Measurements from ENCODE around the gene TMEM181. TPM values are rescaled to one million over a fixed set of nuclear protein-coding genes. Genes with fewer than 3 reads are reported as not detected.

The TMEM181 gene
- total RNA-seq (36.0 and 37.2 TPM in 2 replicates), polyA plus RNA-seq (27.4 and 35.6 TPM in 2 replicates), polyA minus RNA-seq (ENCODE audit: low replicate concordance) (13.2 and 18.2 TPM in 2 replicates)
- 17.8 and 23.1 TPM in 2 replicates for polyA plus RNA-seq (2012)

GRCh38 chr6:158559895-158560835 is at the start of gene TMEM181:
Gene TMEM181, plus strand, starts transcription at chr6:158560091. Its CDS starts 134 bp downstream, at chr6:158560225.
- peak within 1 kb of the TSS; percentile 91 for H3K27ac ChIP-seq (ENCODE audit: insufficient read depth, low read length)
- H3K79me2 ChIP-seq (ENCODE audit: control insufficient read depth, insufficient read depth, low read length): peaks cover 43% of the 10 kb centered on the region
- H3K4me3 ChIP-seq (replicated peaks in 1 of 4; ENCODE audit: control extremely low read depth in 1 of 4, insufficient read depth in 1 of 4, low read depth in 3 of 4, low read length in 4 of 4): peak within 1 kb of the TSS; percentile 73 to 84 (median 75)
- peak within 1 kb of the TSS; percentile 89 for H3K9ac ChIP-seq (ENCODE audit: insufficient read depth, low read length)
- H3K4me1 ChIP-seq (ENCODE audit: control insufficient read depth, extremely low read depth, insufficient read depth, low read length): peaks cover 10% of the 10 kb centered on the region
- H2AFZ ChIP-seq (ENCODE audit: low read length): peak within 1 kb of the TSS; percentile 96
- H3K36me3 ChIP-seq (ENCODE audit: control insufficient read depth, insufficient read depth, low read length): no peaks in the 10 kb centered on the region
- H3K27me3 ChIP-seq (ENCODE audit: control insufficient read depth, insufficient read depth, low read length): no peaks in the 10 kb centered on the region
- H3K4me2 ChIP-seq (ENCODE audit: extremely low read depth, insufficient read depth, low read length): peak within 1 kb of the TSS; percentile 93
- TF ChIP-seq CTCF (conservative IDR thresholded peaks at IDR 0.05 in 1 of 2, IDR thresholded peaks at IDR 0.05 in 1 of 2; ENCODE audit: low read depth in 1 of 2, low read length in 2 of 2): no peak
- no peak for TF ChIP-seq EZH2 (IDR thresholded peaks at IDR 0.05; ENCODE audit: low read length, missing control alignments)
- DNase-seq (ENCODE audit: low read depth in 2 of 2): peak; percentile 82 to 83
- no peaks in the 10 kb centered on the region for H3K9me3 ChIP-seq (ENCODE audit: control insufficient read depth, insufficient read depth, low read depth, low read length)
- H4K20me1 ChIP-seq (ENCODE audit: control insufficient read depth, extremely low read depth, insufficient read depth, low read length): peaks cover 8% of the 10 kb centered on the region

GRCh38 chr6:158512809-158513208 is 47.1 kb upstream of the TMEM181 start:
- no peak for TF ChIP-seq EZH2 (IDR thresholded peaks at IDR 0.05; ENCODE audit: low read length, missing control alignments)
- no peak overlapping the region for H3K27ac ChIP-seq (ENCODE audit: insufficient read depth, low read length)
- H3K9ac ChIP-seq (ENCODE audit: insufficient read depth, low read length): no peak overlapping the region
- no peaks in the 10 kb centered on the region for H3K36me3 ChIP-seq (ENCODE audit: control insufficient read depth, insufficient read depth, low read length)
- H3K4me3 ChIP-seq (replicated peaks in 1 of 4; ENCODE audit: control extremely low read depth in 1 of 4, insufficient read depth in 1 of 4, low read depth in 3 of 4, low read length in 4 of 4): no peak overlapping the region
- H3K4me1 ChIP-seq (ENCODE audit: control insufficient read depth, extremely low read depth, insufficient read depth, low read length): no peaks in the 10 kb centered on the region
- DNase-seq (ENCODE audit: low read depth in 2 of 2): no peak
- H3K79me2 ChIP-seq (ENCODE audit: control insufficient read depth, insufficient read depth, low read length): no peaks in the 10 kb centered on the region
- peaks cover 7% of the 10 kb centered on the region for H3K27me3 ChIP-seq (ENCODE audit: control insufficient read depth, insufficient read depth, low read length)
- no peak overlapping the region for H3K4me2 ChIP-seq (ENCODE audit: extremely low read depth, insufficient read depth, low read length)
- no peak overlapping the region for H2AFZ ChIP-seq (ENCODE audit: low read length)
- H3K9me3 ChIP-seq (ENCODE audit: control insufficient read depth, insufficient read depth, low read depth, low read length): no peaks in the 10 kb centered on the region
- H4K20me1 ChIP-seq (ENCODE audit: control insufficient read depth, extremely low read depth, insufficient read depth, low read length): no peaks in the 10 kb centered on the region

GRCh38 chr6:158514176-158514575 is 45.7 kb upstream of the TMEM181 start:
- H3K36me3 ChIP-seq (ENCODE audit: control insufficient read depth, insufficient read depth, low read length): no peaks in the 10 kb centered on the region
- H3K9ac ChIP-seq (ENCODE audit: insufficient read depth, low read length): no peak overlapping the region
- no peak overlapping the region for H3K4me2 ChIP-seq (ENCODE audit: extremely low read depth, insufficient read depth, low read length)
- H3K79me2 ChIP-seq (ENCODE audit: control insufficient read depth, insufficient read depth, low read length): no peaks in the 10 kb centered on the region
- peaks cover 7% of the 10 kb centered on the region for H3K27me3 ChIP-seq (ENCODE audit: control insufficient read depth, insufficient read depth, low read length)
- H3K4me3 ChIP-seq (replicated peaks in 1 of 4; ENCODE audit: control extremely low read depth in 1 of 4, insufficient read depth in 1 of 4, low read depth in 3 of 4, low read length in 4 of 4): no peak overlapping the region
- H4K20me1 ChIP-seq (ENCODE audit: control insufficient read depth, extremely low read depth, insufficient read depth, low read length): no peaks in the 10 kb centered on the region
- no peak for DNase-seq (ENCODE audit: low read depth in 2 of 2)
- no peaks in the 10 kb centered on the region for H3K9me3 ChIP-seq (ENCODE audit: control insufficient read depth, insufficient read depth, low read depth, low read length)
- H3K27ac ChIP-seq (ENCODE audit: insufficient read depth, low read length): no peak overlapping the region
- H3K4me1 ChIP-seq (ENCODE audit: control insufficient read depth, extremely low read depth, insufficient read depth, low read length): no peaks in the 10 kb centered on the region
- TF ChIP-seq CTCF (conservative IDR thresholded peaks at IDR 0.05 in 1 of 2, IDR thresholded peaks at IDR 0.05 in 1 of 2; ENCODE audit: low read depth in 1 of 2, low read length in 2 of 2): no peak
- TF ChIP-seq EZH2 (IDR thresholded peaks at IDR 0.05; ENCODE audit: low read length, missing control alignments): no peak
- no peak overlapping the region for H2AFZ ChIP-seq (ENCODE audit: low read length)

Measured in fibroblast of lung (primary cell).